Activated CD4-positive, alpha-beta T cell treated with anti-CD3 and anti-CD28 coated beads, Interleukin-2, amount 10 ng/mL, durations not matched to agents 7 days and 5 days (primary cell): ENCODE measurements around the gene PPP2R3B. TPM values are rescaled to one million over a fixed set of nuclear protein-coding genes. Genes with fewer than 3 reads are reported as not detected.
"Not testable (repeated sequence)": the region's sequence is repeated elsewhere in the genome, so short reads cannot be mapped to it uniquely, and the experiment has no call there.

Experiments used
- CTCF ChIA-PET: fragments of 350-600 bp; sonication (Branson Sonifier 250); formaldehyde crosslinking; loops from one replicate; lab custom pipeline; 2021; ENCODE audit warnings: antibody characterized with exemption; lab: Charles Lee
- POLR2A ChIA-PET: fragments of 350-600 bp; sonication (Branson Sonifier 250); formaldehyde crosslinking; loops from one replicate; lab custom pipeline; 2021; ENCODE audit warnings: antibody characterized with exemption; lab: Charles Lee
- DNase-seq: peaks from one replicate; pipeline ENCODE4 v3.0.0-alpha.2; 2020
- H3K27ac Mint-ChIP-seq: one replicate; pipeline ENCODE4 v1.8.0; 2021; ENCODE audit warnings: mild to moderate bottlenecking, moderate library complexity, mixed read lengths
- H3K27me3 Mint-ChIP-seq: one replicate; pipeline ENCODE4 v1.8.0; 2021; ENCODE audit warnings: mixed read lengths
- H3K36me3 Mint-ChIP-seq: one replicate; pipeline ENCODE4 v1.8.0; 2021; ENCODE audit warnings: low read depth, mixed read lengths
- H3K4me1 Mint-ChIP-seq: one replicate; pipeline ENCODE4 v1.8.0; 2021; ENCODE audit warnings: mixed read lengths
- H3K4me3 Mint-ChIP-seq: one replicate; pipeline ENCODE4 v1.8.0; 2021; ENCODE audit warnings: mild to moderate bottlenecking, moderate library complexity, mixed read lengths
- H3K9me3 Mint-ChIP-seq: one replicate; pipeline ENCODE4 v1.8.0; 2021; ENCODE audit warnings: mixed read lengths
- total RNA-seq, 2 experiments: library from RNA; stranded (reverse); gene quantifications; one replicate each; pipeline ENCODE4 v1.2.3, GENCODE V29; 2021

PPP2R3B gene
- total RNA-seq, 2 experiments from 2014 or later, result 30.6 to 33.8 TPM

- H3K36me3 Mint-ChIP-seq, result no peaks in the 10 kb centered on the region
- no peaks in the 10 kb centered on the region for H3K9me3 Mint-ChIP-seq
- H3K4me1 Mint-ChIP-seq, result peaks cover 12% of the 10 kb centered on the region
- H3K4me3 Mint-ChIP-seq, result no peak overlapping the region
- DNase-seq, result no peak
- H3K27me3 Mint-ChIP-seq, result no peaks in the 10 kb centered on the region
- POLR2A ChIA-PET, result no interaction called here
- CTCF ChIA-PET, result no interaction called here
- H3K27ac Mint-ChIP-seq, result no peak overlapping the region
Measured at GRCh38 chrX:391717-392574, 5.2 kb upstream of the PPP2R3B start.

DNA sequence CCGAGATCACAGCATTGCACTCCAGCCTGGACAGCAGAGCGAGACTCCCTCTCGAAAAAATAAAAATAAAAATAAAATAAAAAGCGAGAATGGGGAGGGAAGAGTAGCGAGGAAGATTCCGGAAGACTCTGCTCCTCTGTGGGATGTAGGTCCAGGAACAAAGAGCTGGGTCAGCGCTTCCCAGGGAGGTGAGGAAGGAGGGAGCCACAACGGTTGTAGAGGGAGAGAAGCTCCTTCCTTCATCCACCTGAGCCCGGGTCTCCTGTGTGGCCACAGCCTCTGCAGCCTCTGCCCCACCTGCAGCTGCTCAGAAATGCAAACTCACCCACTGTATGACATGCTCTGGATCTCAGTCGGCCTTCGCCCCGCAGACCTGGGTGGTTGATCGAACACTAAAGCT, 3.8 kb upstream of the PPP2R3B start:
- Mint-ChIP-seq H3K4me1 (peaks cover 12% of the 10 kb centered on the region), H3K36me3 (no peaks in the 10 kb centered on the region), H3K4me3 (no peak overlapping the region), H3K9me3 (no peaks in the 10 kb centered on the region), H3K27me3 (no peaks in the 10 kb centered on the region), H3K27ac (no peak overlapping the region)
- POLR2A ChIA-PET, result no interaction called here
- DNase-seq, result no peak
- CTCF ChIA-PET, result no interaction called here

DNA sequence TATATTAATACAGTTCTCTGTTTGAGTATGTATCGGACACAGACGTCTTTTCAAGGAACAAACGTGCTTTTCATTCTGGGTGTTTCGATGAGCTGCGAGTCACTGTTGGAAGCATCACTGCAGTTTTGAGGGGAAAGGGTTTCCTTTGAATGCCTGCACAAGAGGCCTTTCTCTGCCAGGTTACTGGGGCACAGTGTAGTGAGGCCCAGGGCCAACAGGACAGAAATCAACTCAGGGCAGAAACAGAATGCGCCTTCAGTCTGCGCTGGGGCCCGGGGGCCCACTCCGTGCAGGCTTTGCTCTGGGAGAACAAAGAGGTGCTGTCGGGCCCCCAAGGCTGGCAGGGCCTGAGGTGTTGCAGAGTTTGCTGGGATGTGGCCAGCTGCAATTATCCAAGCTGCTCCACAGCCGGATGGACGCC, 2.3 kb upstream of the PPP2R3B start:
- DNase-seq, result no peak
- Mint-ChIP-seq H3K4me1 (peaks cover 15% of the 10 kb centered on the region), H3K9me3 (no peaks in the 10 kb centered on the region), H3K36me3 (no peaks in the 10 kb centered on the region), H3K4me3 (no peak overlapping the region), H3K27ac (no peak overlapping the region), H3K27me3 (no peaks in the 10 kb centered on the region)
- CTCF ChIA-PET, result no interaction called here
- POLR2A ChIA-PET, result no interaction called here

DNA sequence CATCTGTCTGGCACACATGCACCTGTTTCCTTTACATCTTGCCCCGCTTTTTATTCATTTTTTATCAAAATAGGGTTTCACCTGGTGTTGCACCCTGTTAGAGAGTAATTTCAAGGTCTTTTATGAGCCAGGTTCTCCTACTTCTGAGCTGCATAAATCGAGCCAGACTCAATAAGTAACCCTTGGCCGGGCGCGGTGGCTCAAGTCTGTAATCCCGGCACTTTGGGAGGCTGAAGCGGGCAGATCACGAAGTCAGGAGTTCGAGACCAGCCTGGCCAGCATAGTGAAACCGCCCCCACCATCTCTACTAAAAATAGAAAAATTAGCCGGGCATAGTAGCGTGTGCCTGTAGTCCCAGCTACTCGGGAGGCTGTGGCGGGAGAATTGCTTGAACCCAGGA, 1.0 kb upstream of the PPP2R3B start:
- H3K27me3 Mint-ChIP-seq, result no peaks in the 10 kb centered on the region
- peak overlapping the region; percentile 95 for H3K27ac Mint-ChIP-seq
- CTCF ChIA-PET, result no interaction called here
- H3K36me3 Mint-ChIP-seq, result no peaks in the 10 kb centered on the region
- POLR2A ChIA-PET, result no interaction called here
- H3K9me3 Mint-ChIP-seq, result no peaks in the 10 kb centered on the region
- peaks cover 15% of the 10 kb centered on the region for H3K4me1 Mint-ChIP-seq
- DNase-seq, result no peak
- H3K4me3 Mint-ChIP-seq, result peak overlapping the region; percentile 79

- Mint-ChIP-seq H3K36me3 (no peaks in the 10 kb centered on the region), H3K27me3 (no peaks in the 10 kb centered on the region), H3K4me3 (peak overlapping the region; percentile 64), H3K27ac (peak overlapping the region; percentile 83), H3K4me1 (peaks cover 15% of the 10 kb centered on the region), H3K9me3 (no peaks in the 10 kb centered on the region)
- ChIA-PET POLR2A (no interaction called here), CTCF (no interaction called here)
- DNase-seq, result peak; percentile 22
Measured at GRCh38 chrX:386239-386767, 404 bp downstream of the PPP2R3B start.

- H3K36me3 Mint-ChIP-seq, H3K27me3 Mint-ChIP-seq, H3K9me3 Mint-ChIP-seq, CTCF ChIA-PET, DNase-seq, POLR2A ChIA-PET: not testable (repeated sequence)
- Mint-ChIP-seq H3K27ac (peak overlapping the region; percentile 83), H3K4me1 (peaks cover 15% of the 10 kb centered on the region), H3K4me3 (peak overlapping the region; percentile 64)
Measured at GRCh38 chrX:385736-386135, 971 bp downstream of the PPP2R3B start.

DNA sequence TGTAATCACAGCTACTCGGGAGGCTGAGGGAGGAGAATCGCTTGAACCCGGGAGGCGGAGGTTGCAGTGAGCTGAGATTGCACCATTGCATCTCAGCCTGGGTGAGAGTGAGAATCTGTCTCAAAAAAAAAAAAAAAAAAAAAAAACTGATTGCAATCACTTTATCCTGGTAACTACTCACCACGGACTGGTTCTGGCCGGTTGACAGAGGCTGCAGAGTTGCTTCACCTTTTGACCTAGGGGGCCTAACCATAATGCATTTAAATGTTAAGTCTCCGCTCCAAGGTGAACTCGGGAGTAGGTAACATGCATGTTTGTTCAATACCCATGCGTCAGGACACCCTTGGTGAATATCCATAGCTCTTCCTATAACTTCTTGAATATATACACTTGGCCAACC, 1.8 kb downstream of the PPP2R3B start:
- H3K9me3 Mint-ChIP-seq, result no peaks in the 10 kb centered on the region
- H3K36me3 Mint-ChIP-seq, result no peaks in the 10 kb centered on the region
- ChIA-PET CTCF (no interaction called here), POLR2A (no interaction called here)
- no peak overlapping the region for H3K27ac Mint-ChIP-seq
- H3K4me1 Mint-ChIP-seq, result peaks cover 15% of the 10 kb centered on the region
- no peak overlapping the region for H3K4me3 Mint-ChIP-seq
- no peak for DNase-seq
- H3K27me3 Mint-ChIP-seq, result no peaks in the 10 kb centered on the region

- peaks cover 24% of the 10 kb centered on the region for H3K4me1 Mint-ChIP-seq
- H3K27ac Mint-ChIP-seq, result peak overlapping the region; percentile 82
- CTCF ChIA-PET, result no interaction called here
- peaks cover 17% of the 10 kb centered on the region for H3K27me3 Mint-ChIP-seq
- DNase-seq, result peak; percentile 30
- POLR2A ChIA-PET, result no interaction called here
- no peak overlapping the region for H3K4me3 Mint-ChIP-seq
- H3K9me3 Mint-ChIP-seq, result no peaks in the 10 kb centered on the region
- peaks cover 3% of the 10 kb centered on the region for H3K36me3 Mint-ChIP-seq
Measured at GRCh38 chrX:378443-378842, 8.3 kb downstream of the PPP2R3B start.

DNA sequence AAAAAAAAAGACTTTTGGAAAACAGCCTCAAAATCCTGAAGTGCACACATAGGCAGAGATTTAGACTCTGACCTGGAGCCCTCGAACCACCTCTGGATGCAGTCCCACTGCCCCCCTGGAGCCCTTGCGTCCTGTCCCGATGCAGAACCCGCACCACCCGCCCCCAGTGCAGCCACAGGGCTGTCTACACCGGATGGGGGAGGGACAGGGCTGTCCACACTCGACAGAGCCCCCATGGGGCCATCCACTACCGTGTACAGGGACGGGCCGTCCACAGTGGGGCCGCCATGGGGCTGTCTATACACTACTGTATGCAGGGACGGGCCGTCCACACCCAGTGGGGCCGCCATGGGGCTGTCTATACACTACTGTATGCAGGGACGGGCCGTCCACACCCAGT, 10.5 kb downstream of the PPP2R3B start:
- H3K4me3 Mint-ChIP-seq, POLR2A ChIA-PET, H3K27ac Mint-ChIP-seq, CTCF ChIA-PET, H3K9me3 Mint-ChIP-seq, H3K36me3 Mint-ChIP-seq, DNase-seq: not testable (repeated sequence)
- Mint-ChIP-seq H3K27me3 (peaks cover 32% of the 10 kb centered on the region), H3K4me1 (peaks cover 30% of the 10 kb centered on the region)

DNA sequence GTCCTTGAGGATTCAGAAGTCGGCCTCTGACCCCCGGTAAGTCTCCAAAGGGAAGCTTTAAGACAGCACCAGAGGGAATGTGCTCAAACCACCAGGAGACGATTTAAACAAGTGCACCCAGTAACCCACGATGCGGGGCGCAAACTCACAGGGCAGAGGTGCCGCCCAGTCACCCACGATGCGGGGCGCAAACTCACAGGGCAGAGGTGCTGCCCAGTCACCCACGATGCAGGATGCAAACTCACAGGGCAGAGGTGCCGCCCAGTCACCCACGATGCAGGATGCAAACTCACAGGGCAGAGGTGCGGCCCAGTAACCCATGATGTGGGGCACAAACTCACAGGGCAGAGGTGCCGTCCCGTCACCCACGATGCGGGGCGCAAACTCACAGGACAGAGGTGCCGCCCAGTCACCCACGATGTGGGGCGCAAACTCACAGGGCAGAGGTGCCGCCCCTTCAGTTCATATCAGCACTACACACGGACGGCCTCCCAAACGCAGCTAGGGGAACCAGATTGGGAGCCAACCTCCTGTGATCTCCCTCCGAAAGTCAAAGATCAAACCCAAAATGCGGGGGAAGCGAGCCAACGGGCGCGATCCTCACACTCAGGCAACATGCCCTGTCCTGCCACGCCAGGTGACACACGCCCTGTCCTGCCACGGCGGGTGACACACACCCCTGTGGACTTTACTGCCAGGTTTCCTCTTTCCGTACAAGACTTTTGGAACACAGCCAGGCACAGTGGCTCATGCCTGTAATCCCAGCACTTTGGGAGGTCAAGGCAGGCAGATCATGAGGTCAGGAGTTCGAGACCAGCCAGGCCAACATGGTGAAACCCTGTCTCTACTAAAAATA, 11.3 kb downstream of the PPP2R3B start:
- POLR2A ChIA-PET, result no interaction called here

DNA sequence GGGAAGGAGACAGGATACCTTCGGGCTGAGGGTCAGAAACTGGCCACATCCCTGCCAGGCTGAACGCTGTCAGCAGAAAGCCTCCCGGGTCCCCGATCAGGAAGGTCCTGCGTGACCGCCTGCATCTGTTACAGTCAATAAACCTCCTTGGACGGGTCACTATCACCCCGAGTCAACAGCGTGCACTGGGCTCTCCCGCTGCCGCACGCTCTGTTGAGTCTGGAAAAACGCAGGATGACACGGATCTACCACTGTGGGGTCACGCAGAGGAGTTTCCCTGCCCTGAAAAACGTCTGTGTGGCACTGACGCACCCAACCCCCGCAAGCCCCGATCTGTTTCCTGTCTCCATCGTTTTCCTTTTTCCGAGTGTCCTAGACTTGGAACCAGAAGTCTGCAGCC, 12.1 kb downstream of the PPP2R3B start:
- no peak overlapping the region for H3K27ac Mint-ChIP-seq
- H3K27me3 Mint-ChIP-seq, result peaks cover 36% of the 10 kb centered on the region
- H3K4me1 Mint-ChIP-seq, result peaks cover 30% of the 10 kb centered on the region
- H3K4me3 Mint-ChIP-seq, result peak overlapping the region; percentile 40
- H3K9me3 Mint-ChIP-seq, result no peaks in the 10 kb centered on the region
- peaks cover 7% of the 10 kb centered on the region for H3K36me3 Mint-ChIP-seq
- CTCF ChIA-PET, result no interaction called here
- DNase-seq, result no peak
- POLR2A ChIA-PET, result no interaction called here

More for the DNA sequence above, 11.3 kb downstream of the PPP2R3B start:
- DNase-seq, result no peak
- H3K4me1 Mint-ChIP-seq, result peaks cover 30% of the 10 kb centered on the region
- peaks cover 7% of the 10 kb centered on the region for H3K36me3 Mint-ChIP-seq
- H3K9me3 Mint-ChIP-seq, result no peaks in the 10 kb centered on the region
- CTCF ChIA-PET, result no interaction called here
- H3K4me3 Mint-ChIP-seq, result peak overlapping the region; percentile 40
- H3K27me3 Mint-ChIP-seq, result peaks cover 36% of the 10 kb centered on the region
- no peak overlapping the region for H3K27ac Mint-ChIP-seq

- ChIA-PET CTCF (no interaction called here), POLR2A (no interaction called here)
- peaks cover 36% of the 10 kb centered on the region for H3K27me3 Mint-ChIP-seq
- peaks cover 30% of the 10 kb centered on the region for H3K4me1 Mint-ChIP-seq
- H3K4me3 Mint-ChIP-seq, result peak overlapping the region; percentile 66
- DNase-seq, result peak; percentile 16
- no peaks in the 10 kb centered on the region for H3K9me3 Mint-ChIP-seq
- no peak overlapping the region for H3K27ac Mint-ChIP-seq
- peaks cover 7% of the 10 kb centered on the region for H3K36me3 Mint-ChIP-seq
Measured at GRCh38 chrX:373641-374471, 12.9 kb downstream of the PPP2R3B start.
